ENCODE measurements around the gene RIMOC1. TPM values are rescaled to one million over a fixed set of nuclear protein-coding genes. Genes with fewer than 3 reads are reported as not detected.

RIMOC1 gene
- total RNA-seq, 1 experiment from 2014 or later: 43.4 TPM

DNA sequence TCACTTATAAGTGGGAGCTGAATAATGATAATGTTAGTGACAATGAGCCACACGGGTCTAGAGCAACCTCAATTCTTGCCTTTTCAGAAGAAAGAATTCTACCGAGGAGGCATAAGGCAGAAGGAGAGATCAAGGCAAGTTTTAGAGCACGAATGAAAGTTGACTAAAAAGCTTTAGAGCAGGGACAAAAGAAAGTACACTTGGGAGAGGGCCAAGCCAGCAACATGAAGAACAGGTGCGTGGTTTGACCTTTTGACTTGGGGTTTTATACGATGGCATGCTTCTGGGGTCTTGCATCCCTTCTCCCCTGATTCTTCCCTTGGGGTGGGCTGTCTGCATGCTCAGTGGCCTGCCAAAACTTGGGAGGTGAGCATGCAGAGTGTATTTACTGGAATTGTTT, 21.4 kb upstream of the RIMOC1 start:
- Histone ChIP-seq H3K36me3 (ENCODE audit: insufficient read depth, low read length, poor library complexity, severe bottlenecking) (no peaks in the 10 kb centered on the region), H3K4me3 (ENCODE audit: low read depth, low read length, poor library complexity, severe bottlenecking) (no peak overlapping the region), H3K9me3 (ENCODE audit: low read depth, low read length, poor library complexity, severe bottlenecking) (no peaks in the 10 kb centered on the region), H3K27me3 (replicated peaks; ENCODE audit: insufficient read depth, low read depth, low read length, poor library complexity) (no peaks in the 10 kb centered on the region), H3K27ac (ENCODE audit: low read depth, low read length, poor library complexity, severe bottlenecking) (no peak overlapping the region), H3K4me1 (ENCODE audit: insufficient read depth, low read length, poor library complexity, severe bottlenecking) (no peaks in the 10 kb centered on the region)
- intact Hi-C loops (cut with micrococcal nuclease; ENCODE audit: unreplicated experiment): no loop called here
- TF ChIP-seq, protein P1, sequence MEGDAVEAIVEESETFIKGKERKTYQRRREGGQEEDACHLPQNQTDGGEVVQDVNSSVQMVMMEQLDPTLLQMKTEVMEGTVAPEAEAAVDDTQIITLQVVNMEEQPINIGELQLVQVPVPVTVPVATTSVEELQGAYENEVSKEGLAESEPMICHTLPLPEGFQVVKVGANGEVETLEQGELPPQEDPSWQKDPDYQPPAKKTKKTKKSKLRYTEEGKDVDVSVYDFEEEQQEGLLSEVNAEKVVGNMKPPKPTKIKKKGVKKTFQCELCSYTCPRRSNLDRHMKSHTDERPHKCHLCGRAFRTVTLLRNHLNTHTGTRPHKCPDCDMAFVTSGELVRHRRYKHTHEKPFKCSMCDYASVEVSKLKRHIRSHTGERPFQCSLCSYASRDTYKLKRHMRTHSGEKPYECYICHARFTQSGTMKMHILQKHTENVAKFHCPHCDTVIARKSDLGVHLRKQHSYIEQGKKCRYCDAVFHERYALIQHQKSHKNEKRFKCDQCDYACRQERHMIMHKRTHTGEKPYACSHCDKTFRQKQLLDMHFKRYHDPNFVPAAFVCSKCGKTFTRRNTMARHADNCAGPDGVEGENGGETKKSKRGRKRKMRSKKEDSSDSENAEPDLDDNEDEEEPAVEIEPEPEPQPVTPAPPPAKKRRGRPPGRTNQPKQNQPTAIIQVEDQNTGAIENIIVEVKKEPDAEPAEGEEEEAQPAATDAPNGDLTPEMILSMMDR (conservative IDR thresholded peaks at IDR 0.05; ENCODE audit: low read depth, low read length): no peak
- no peak for TF ChIP-seq EZH2 (IDR thresholded peaks at IDR 0.05; ENCODE audit: borderline replicate concordance, low read depth, low read length, poor library complexity, severe bottlenecking)
- no peak for DNase-seq (ENCODE audit: low spot score)
- no TSS peak for BruUV-seq (replicated peaks)
- POLR2A ChIA-PET (ENCODE audit: low non-redundant PET): no interaction called here
- CTCF ChIA-PET: no interaction called here

DNA sequence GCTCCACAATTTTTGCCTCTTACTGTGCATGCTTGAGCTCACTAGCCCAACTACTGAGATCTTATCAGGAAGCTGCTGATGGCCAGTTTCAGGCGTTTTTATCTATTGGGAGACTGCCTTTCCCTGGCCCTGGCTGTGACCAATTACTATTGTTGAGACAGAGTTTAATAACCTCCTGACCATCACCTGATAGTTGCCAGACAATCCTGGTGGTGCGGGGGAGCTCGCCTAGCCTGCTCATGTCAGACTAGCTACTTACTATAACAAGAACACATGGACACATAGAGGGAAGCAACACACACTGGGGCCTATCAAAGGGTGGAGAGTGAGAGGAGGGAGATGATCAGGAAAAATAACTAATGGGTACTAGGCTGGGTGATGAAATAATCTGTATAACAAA, 20.9 kb upstream of the RIMOC1 start:
- Histone ChIP-seq H3K36me3 (ENCODE audit: insufficient read depth, low read length, poor library complexity, severe bottlenecking) (no peaks in the 10 kb centered on the region), H3K4me3 (ENCODE audit: low read depth, low read length, poor library complexity, severe bottlenecking) (no peak overlapping the region), H3K9me3 (ENCODE audit: low read depth, low read length, poor library complexity, severe bottlenecking) (no peaks in the 10 kb centered on the region), H3K27me3 (replicated peaks; ENCODE audit: insufficient read depth, low read depth, low read length, poor library complexity) (no peaks in the 10 kb centered on the region), H3K27ac (ENCODE audit: low read depth, low read length, poor library complexity, severe bottlenecking) (no peak overlapping the region), H3K4me1 (ENCODE audit: insufficient read depth, low read length, poor library complexity, severe bottlenecking) (no peaks in the 10 kb centered on the region)
- CTCF ChIA-PET: no interaction called here
- TF ChIP-seq, protein P1 (conservative IDR thresholded peaks at IDR 0.05; ENCODE audit: low read depth, low read length): no peak
- TF ChIP-seq EZH2 (IDR thresholded peaks at IDR 0.05; ENCODE audit: borderline replicate concordance, low read depth, low read length, poor library complexity, severe bottlenecking): no peak
- no TSS peak for BruUV-seq (replicated peaks)
- DNase-seq (ENCODE audit: low spot score): no peak
- intact Hi-C loops (cut with micrococcal nuclease; ENCODE audit: unreplicated experiment): no loop called here
- POLR2A ChIA-PET (ENCODE audit: low non-redundant PET): interaction anchor here (0.6 kb wide), 1 partner anchor 1657 kb away, joined by 3 read pairs; no protein-coding TSS in a partner anchor

DNA sequence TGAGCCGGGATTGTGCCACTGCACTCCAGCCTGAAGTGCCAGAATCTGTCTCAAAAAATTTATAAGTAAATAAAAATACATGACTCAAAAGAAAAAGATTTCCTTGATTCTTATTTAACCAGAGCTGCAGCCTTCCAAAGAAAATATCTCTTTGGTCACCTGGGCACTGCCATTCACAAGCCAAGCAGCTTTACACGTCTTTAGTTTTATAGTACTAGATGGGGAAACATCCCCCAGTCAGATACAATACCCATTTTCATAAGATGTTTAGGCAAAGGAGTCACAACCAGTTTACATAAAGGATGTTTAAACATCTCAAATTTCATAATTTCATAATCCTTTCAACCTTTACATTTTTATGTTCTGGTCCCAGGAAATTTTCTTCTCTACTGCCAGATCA, 20.2 kb upstream of the RIMOC1 start:
- intact Hi-C loops (cut with micrococcal nuclease; ENCODE audit: unreplicated experiment): no loop called here
- H3K36me3 ChIP-seq (ENCODE audit: insufficient read depth, low read length, poor library complexity, severe bottlenecking): no peaks in the 10 kb centered on the region
- no peak overlapping the region for H3K27ac ChIP-seq (ENCODE audit: low read depth, low read length, poor library complexity, severe bottlenecking)
- TF ChIP-seq EZH2 (IDR thresholded peaks at IDR 0.05; ENCODE audit: borderline replicate concordance, low read depth, low read length, poor library complexity, severe bottlenecking): no peak
- CTCF ChIA-PET: no interaction called here
- H3K27me3 ChIP-seq (replicated peaks; ENCODE audit: insufficient read depth, low read depth, low read length, poor library complexity): no peaks in the 10 kb centered on the region
- DNase-seq (ENCODE audit: low spot score): no peak
- H3K4me1 ChIP-seq (ENCODE audit: insufficient read depth, low read length, poor library complexity, severe bottlenecking): no peaks in the 10 kb centered on the region
- H3K4me3 ChIP-seq (ENCODE audit: low read depth, low read length, poor library complexity, severe bottlenecking): no peak overlapping the region
- BruUV-seq (replicated peaks): no TSS peak
- no peaks in the 10 kb centered on the region for H3K9me3 ChIP-seq (ENCODE audit: low read depth, low read length, poor library complexity, severe bottlenecking)
- POLR2A ChIA-PET (ENCODE audit: low non-redundant PET): no interaction called here

DNA sequence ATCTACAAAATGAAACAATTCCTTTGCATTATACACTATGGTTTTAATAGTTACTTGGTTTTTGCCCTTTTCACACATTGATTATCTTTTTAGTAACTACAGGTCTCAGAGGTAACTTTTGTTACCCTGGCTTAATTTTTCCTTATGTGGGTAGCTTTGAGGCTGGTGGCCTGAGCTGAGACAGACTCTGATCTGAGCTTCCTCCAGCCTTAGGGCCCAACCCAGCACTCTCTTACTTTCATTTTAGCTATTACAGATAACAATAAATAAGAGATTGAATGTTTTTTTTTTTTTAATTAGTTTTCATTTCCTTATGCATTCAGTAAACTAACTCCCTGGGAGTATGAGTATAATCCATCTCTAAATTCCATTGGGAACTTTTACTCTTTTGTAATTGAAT, 18.9 kb upstream of the RIMOC1 start:
- Histone ChIP-seq H3K27ac (ENCODE audit: low read depth, low read length, poor library complexity, severe bottlenecking) (no peak overlapping the region), H3K36me3 (ENCODE audit: insufficient read depth, low read length, poor library complexity, severe bottlenecking) (no peaks in the 10 kb centered on the region), H3K9me3 (ENCODE audit: low read depth, low read length, poor library complexity, severe bottlenecking) (no peaks in the 10 kb centered on the region), H3K27me3 (replicated peaks; ENCODE audit: insufficient read depth, low read depth, low read length, poor library complexity) (no peaks in the 10 kb centered on the region), H3K4me3 (ENCODE audit: low read depth, low read length, poor library complexity, severe bottlenecking) (no peak overlapping the region), H3K4me1 (ENCODE audit: insufficient read depth, low read length, poor library complexity, severe bottlenecking) (no peaks in the 10 kb centered on the region)
- ChIA-PET POLR2A (ENCODE audit: low non-redundant PET) (no interaction called here), CTCF (no interaction called here)
- TF ChIP-seq EZH2 (IDR thresholded peaks at IDR 0.05; ENCODE audit: borderline replicate concordance, low read depth, low read length, poor library complexity, severe bottlenecking): no peak
- TF ChIP-seq, protein P1 (conservative IDR thresholded peaks at IDR 0.05; ENCODE audit: low read depth, low read length): no peak
- no peak for DNase-seq (ENCODE audit: low spot score)
- intact Hi-C loops (cut with micrococcal nuclease; ENCODE audit: unreplicated experiment): no loop called here
- no TSS peak for BruUV-seq (replicated peaks)

Data from A673 (cell line).